Fibroblast of lung (primary cell): ENCODE data around the gene ABR. TPM values are rescaled to one million over a fixed set of nuclear protein-coding genes. Genes with fewer than 3 reads are reported as not detected.

Experiments used
- DNase-seq, 2 donors: peaks; one replicate each; pipeline versions ENCODE4 v3.0.0 to v3.0.0-alpha.2; 2010; ENCODE audit warnings: low read depth in 2 of 2
- H2AFZ ChIP-seq: 2 replicates; pipeline ENCODE4 v1.5.1; 2012; ENCODE audit warnings: low read length, control low read depth, inconsistent platforms
- H3K27ac ChIP-seq: 2 replicates; pipeline ENCODE4 v1.5.1; 2011; ENCODE audit warnings: low read length, control low read depth; ENCODE audit not compliant: insufficient read depth
- H3K27me3 ChIP-seq: 2 replicates; pipeline ENCODE4 v1.5.1; 2011; ENCODE audit warnings: mild to moderate bottlenecking, low read length; ENCODE audit not compliant: control insufficient read depth, insufficient read depth
- H3K36me3 ChIP-seq: 2 replicates; pipeline ENCODE4 v1.5.1; 2011; ENCODE audit warnings: low read length; ENCODE audit not compliant: control insufficient read depth, insufficient read depth
- H3K4me1 ChIP-seq: 2 replicates; pipeline ENCODE4 v1.5.1; 2011; ENCODE audit warnings: low read length; ENCODE audit not compliant: control insufficient read depth, insufficient read depth; ENCODE audit errors: extremely low read depth
- H3K4me2 ChIP-seq: 2 replicates; pipeline ENCODE4 v1.5.1; 2011; ENCODE audit warnings: low read length, control low read depth; ENCODE audit not compliant: insufficient read depth; ENCODE audit errors: extremely low read depth
- H3K4me3 ChIP-seq, 4 experiments: fragments of 200-600 bp in 1 of 4; sonication (generic) in 1 of 4; replicated peaks in 1 of 4; 2 replicates each; pipeline ENCODE4 v1.5.1; 2011 to 2016; ENCODE audit warnings: low read length in 4 of 4, low read depth in 3 of 4, mild to moderate bottlenecking in 3 of 4, control low read depth in 2 of 4, inconsistent platforms in 1 of 4, mixed read lengths in 1 of 4; ENCODE audit not compliant: insufficient read depth in 1 of 4; ENCODE audit errors: control extremely low read depth in 1 of 4
- H3K79me2 ChIP-seq: 2 replicates; pipeline ENCODE4 v1.5.1; 2012; ENCODE audit warnings: mild to moderate bottlenecking, low read length, inconsistent platforms; ENCODE audit not compliant: control insufficient read depth, insufficient read depth
- H3K9ac ChIP-seq: 2 replicates; pipeline ENCODE4 v1.5.1; 2011; ENCODE audit warnings: mild to moderate bottlenecking, low read length, control low read depth; ENCODE audit not compliant: insufficient read depth
- H3K9me3 ChIP-seq: 2 replicates; pipeline ENCODE4 v1.5.1; 2012; ENCODE audit warnings: low read depth, low read length; ENCODE audit not compliant: control insufficient read depth, insufficient read depth
- H4K20me1 ChIP-seq: 2 replicates; pipeline ENCODE4 v1.5.1; 2011; ENCODE audit warnings: low read length; ENCODE audit not compliant: control insufficient read depth, insufficient read depth; ENCODE audit errors: extremely low read depth
- CTCF ChIP-seq, 2 donors: IDR thresholded peaks in 1 of 2; conservative IDR thresholded peaks in 1 of 2; 1 replicate in 1 of 2; 2 replicates in 1 of 2; pipeline ENCODE4 v1.5.1; 2011 to 2012; ENCODE audit warnings: low read length in 2 of 2, control low read depth in 1 of 2, inconsistent platforms in 1 of 2, low read depth in 1 of 2, mild to moderate bottlenecking in 1 of 2
- EZH2 ChIP-seq: IDR thresholded peaks from 2 replicates; pipeline ENCODE4 v1.5.1; 2012; ENCODE audit warnings: low read length, control low read depth, mild to moderate bottlenecking; ENCODE audit errors: missing control alignments
- polyA plus RNA-seq, 2 donors: library from polyadenylated mRNA; depleted of rRNA in 1 of 2; stranded (reverse) in 1 of 2; unstranded in 1 of 2; fragments of >200 nt; gene quantifications; 2 replicates each; pipeline ENCODE4 v1.2.1, GENCODE V29; 2011 to 2012; ENCODE audit warnings: missing spikeins in 1 of 2
- total RNA-seq: library from RNA; depleted of rRNA; stranded (reverse); fragments of >200 nt; gene quantifications from 2 replicates; pipeline ENCODE4 v1.2.1, GENCODE V29; 2014

ABR gene
- total and polyA plus RNA-seq, 2 donors (not counting 1 experiment from before 2014, with no cell fraction given) = 43.7 to 84.7 TPM

GRCh38 chr17:983921-984320 lies 195.9 kb downstream of the ABR start:
- H3K9me3 ChIP-seq = no peaks in the 10 kb centered on the region
- no peak overlapping the region for H3K9ac ChIP-seq
- H3K4me3 ChIP-seq = no peak overlapping the region
- no peaks in the 10 kb centered on the region for H3K27me3 ChIP-seq
- no peak overlapping the region for H3K27ac ChIP-seq
- no peak for TF ChIP-seq CTCF (conservative IDR thresholded peaks at IDR 0.05 in 1 of 2, IDR thresholded peaks at IDR 0.05 in 1 of 2; ENCODE audit: low read depth in 1 of 2, low read length in 2 of 2)
- no peak for TF ChIP-seq EZH2
- H3K79me2 ChIP-seq = no peaks in the 10 kb centered on the region
- DNase-seq = no peak
- H2AFZ ChIP-seq = no peak overlapping the region
- H3K4me2 ChIP-seq = no peak overlapping the region
- H3K36me3 ChIP-seq = no peaks in the 10 kb centered on the region
- H4K20me1 ChIP-seq = no peaks in the 10 kb centered on the region
- H3K4me1 ChIP-seq = no peaks in the 10 kb centered on the region

GRCh38 chr17:981292-981658 lies 198.5 kb downstream of the ABR start:
- Histone ChIP-seq H2AFZ (no peak overlapping the region), H4K20me1 (no peaks in the 10 kb centered on the region), H3K27ac (no peak overlapping the region), H3K4me3 (no peak overlapping the region), H3K36me3 (no peaks in the 10 kb centered on the region), H3K4me2 (no peak overlapping the region), H3K27me3 (no peaks in the 10 kb centered on the region), H3K9ac (no peak overlapping the region), H3K4me1 (no peaks in the 10 kb centered on the region), H3K79me2 (peaks cover 18% of the 10 kb centered on the region), H3K9me3 (no peaks in the 10 kb centered on the region)
- no peak for DNase-seq
- no peak for TF ChIP-seq CTCF (conservative IDR thresholded peaks at IDR 0.05 in 1 of 2, IDR thresholded peaks at IDR 0.05 in 1 of 2; ENCODE audit: low read depth in 1 of 2, low read length in 2 of 2)
- TF ChIP-seq EZH2 = no peak

DNA sequence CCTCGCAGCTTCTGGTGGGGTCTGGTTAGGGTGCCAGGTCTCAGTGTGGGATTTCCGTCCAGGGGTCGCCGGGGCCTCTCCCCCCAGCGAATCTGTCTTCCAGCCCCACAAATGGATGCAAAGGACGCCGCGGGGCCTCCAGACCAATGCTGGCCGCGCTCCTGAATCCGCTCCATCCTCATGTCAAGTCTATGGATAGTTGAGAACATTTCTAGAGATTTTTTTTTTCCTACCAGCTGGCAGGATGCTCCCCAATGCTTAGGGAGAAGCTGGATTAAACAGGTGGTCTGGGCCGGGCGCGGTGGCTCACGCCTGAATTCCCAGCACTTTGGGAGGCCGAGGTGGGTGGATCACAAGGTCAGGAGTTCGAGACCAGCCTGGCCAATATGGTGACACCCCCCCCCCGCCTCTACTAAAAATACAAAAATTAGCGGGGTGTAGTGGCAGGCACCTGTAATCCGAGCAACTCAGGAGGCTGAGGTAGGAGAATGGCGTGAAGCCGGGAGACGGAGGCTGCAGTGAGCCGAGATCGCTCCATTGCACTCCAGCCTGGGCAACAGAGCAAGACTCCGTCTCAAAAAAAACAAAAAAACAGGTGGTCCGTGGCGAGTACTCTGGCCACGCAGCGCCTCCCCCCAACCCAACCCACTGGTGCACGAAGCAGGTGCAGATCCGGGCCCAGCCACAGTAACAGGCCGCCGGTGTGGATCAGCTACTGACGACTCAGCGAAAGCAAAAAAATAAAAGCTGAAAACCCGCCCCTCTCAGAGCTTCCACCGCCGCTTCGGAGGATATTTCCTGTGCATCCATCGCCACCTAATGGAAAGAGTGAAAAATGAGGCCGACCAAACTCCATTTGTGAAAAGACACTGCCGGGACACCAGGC lies 199.1 kb downstream of the ABR start:
- Histone ChIP-seq H3K9ac (no peak overlapping the region), H3K9me3 (no peaks in the 10 kb centered on the region), H3K27me3 (no peaks in the 10 kb centered on the region), H3K27ac (no peak overlapping the region), H3K36me3 (no peaks in the 10 kb centered on the region), H3K4me1 (no peaks in the 10 kb centered on the region), H3K4me2 (peak overlapping the region; percentile 47), H3K79me2 (peaks cover 21% of the 10 kb centered on the region), H4K20me1 (no peaks in the 10 kb centered on the region), H3K4me3 (peak overlapping the region in 1 of 4 experiments; percentile 60), H2AFZ (no peak overlapping the region)
- TF ChIP-seq CTCF (conservative IDR thresholded peaks at IDR 0.05 in 1 of 2, IDR thresholded peaks at IDR 0.05 in 1 of 2; ENCODE audit: low read depth in 1 of 2, low read length in 2 of 2) = peak; percentile 73 to 74
- no peak for TF ChIP-seq EZH2
- DNase-seq = peak; percentile 71 to 86
